Activated T-cell treated with anti-CD3 and anti-CD28 coated beads for 24 hours (primary cell): ENCODE measurements around the gene UPK3A.
"Not testable (repeated sequence)": the region's sequence is repeated elsewhere in the genome, so short reads cannot be mapped to it uniquely, and the experiment has no call there.

Experiments used
- DNase-seq: peaks from one replicate; pipeline ENCODE4 v3.0.0-alpha.2; 2020; ENCODE audit warnings: low read depth

Gene UPK3A

GRCh38 chr22:45281010-45281409, 3.7 kb upstream of the UPK3A start:
- no peak for DNase-seq

- DNase-seq = no peak
Measured at GRCh38 chr22:45285263-45286058, 712 bp downstream of the UPK3A start.

DNA sequence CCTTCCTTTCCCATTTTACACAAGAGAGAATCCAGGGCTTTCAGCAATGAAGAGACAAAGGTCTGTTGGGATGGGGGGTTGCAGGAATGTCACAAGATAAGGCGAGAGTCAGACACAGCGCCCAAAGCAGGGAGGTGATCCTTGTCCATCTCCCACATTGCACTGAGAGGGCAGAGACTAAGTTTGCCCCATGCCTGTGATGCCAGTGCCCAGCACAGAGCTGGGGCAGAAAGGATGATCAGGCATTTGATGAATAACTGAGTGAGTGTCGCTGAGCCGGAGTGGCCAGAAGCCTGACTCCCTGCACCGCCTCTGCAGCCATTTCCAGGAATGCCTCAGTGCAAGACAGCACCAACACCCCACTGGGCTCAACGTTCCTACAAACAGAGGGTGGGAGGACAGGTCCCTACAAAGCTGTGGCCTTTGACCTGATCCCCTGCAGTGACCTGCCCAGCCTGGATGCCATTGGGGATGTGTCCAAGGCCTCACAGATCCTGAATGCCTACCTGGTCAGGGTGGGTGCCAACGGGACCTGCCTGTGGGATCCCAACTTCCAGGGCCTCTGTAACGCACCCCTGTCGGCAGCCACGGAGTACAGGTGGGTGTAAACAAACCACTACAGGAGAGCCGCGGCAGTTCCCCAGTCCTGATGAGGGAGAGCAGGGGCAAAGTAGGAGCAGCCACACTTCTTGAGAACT, 2.3 kb downstream of the UPK3A start:
- no peak for DNase-seq

- no peak for DNase-seq
Measured at GRCh38 chr22:45290410-45290936, 5.7 kb downstream of the UPK3A start.

GRCh38 chr22:45291061-45291930, 6.5 kb downstream of the UPK3A start:
- DNase-seq = no peak

GRCh38 chr22:45291931-45292290, 7.2 kb downstream of the UPK3A start:
- no peak for DNase-seq

GRCh38 chr22:45292731-45293442, 8.1 kb downstream of the UPK3A start:
- DNase-seq = no peak

DNA sequence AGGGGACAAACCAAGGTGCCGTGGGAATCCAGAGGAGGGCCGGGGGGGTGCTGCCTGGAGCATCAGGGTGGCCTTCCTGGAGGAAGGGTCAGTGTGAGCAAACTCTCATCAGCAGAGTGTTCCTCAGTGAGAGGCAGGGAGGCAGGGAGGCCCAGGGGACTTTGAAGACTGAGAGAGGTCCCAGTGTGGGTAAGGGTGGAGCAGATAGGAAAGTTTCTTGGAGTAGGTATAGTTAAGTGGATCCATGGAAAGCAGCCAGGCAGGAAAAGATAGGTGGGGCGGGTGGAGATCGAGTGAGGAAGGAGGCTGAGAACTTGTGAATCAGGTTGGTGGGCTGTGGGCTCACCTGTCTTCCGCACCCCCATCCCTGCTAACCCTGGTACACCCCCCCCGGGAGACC, 9.3 kb downstream of the UPK3A start:
- DNase-seq = no peak

GRCh38 chr22:45295004-45295403, 10.3 kb downstream of the UPK3A start:
- DNase-seq = not testable (repeated sequence)

DNA sequence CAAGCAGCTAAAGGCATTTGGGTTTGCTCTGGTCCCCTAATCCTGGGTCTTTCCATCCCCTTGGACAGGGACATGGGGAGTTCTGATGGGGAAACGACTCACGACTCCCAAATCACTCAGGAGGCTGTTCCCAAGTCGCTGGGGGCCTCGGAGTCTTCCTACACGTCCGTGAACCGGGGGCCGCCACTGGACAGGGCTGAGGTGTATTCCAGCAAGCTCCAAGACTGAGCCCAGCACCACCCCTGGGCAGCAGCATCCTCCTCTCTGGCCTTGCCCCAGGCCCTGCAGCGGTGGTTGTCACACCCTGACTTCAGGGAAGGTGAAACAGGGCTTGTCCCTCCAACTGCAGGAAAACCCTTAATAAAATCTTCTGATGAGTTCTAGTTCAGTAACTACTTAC, 10.7 kb downstream of the UPK3A start:
- no peak for DNase-seq

DNA sequence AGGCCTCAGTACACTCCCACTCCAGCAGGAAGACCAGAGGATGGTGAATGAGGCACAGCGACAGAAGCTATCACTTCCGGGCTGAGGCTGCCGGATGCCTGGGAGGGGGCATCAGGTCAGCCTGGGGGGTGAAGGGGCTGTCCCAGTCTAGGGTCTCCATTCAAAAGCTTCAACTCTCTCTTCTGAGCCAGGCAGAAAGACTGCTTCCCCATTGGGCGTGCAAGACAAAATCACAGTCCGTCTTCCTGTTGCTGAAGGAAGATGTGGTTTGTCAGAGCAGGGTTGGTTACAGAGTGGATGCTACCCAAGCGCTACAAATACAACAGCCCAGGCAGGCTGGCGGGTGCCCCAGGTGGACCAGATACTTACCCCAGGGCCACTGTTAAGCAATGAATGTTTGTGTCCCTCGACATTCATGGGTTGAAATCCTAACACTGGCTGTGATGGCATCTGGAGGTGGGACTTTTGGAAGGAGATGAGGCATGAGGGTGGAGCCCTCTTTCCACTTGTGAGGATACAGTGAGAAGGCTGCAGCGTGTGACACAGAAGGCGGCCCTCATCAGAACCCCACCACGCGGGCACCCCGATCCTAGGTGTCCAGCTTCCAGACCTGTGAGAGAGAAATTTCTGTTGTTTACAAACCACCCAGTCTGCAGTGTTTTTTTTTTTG, 12.0 kb downstream of the UPK3A start:
- DNase-seq = no peak

DNA sequence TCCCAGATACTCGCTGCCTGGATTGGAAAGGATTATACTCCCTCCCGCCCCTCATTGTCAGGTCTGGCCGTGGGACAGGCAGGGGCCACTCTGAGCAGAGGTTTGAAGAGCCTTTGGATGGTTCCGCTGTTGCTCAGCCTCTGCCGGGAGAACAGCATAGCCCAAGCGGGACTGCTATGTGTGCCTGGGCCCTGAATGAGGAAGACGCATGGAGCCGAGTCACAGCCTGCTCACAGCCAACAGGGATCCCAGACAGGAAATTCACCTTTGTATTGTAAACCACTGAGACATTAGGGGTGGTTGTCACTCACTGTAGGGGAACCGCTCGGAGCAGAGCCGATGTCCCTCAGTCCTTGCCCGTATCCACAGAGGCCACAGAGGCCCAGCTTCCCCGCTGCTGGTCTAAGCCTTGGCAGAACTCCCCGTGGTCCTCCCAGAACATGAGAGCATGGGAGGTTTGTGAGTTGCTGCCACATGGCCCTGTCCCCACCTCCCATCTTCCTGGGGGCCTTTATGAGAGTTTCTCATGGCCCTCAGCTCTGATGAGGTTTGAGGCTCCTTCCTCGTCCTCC, 14.3 kb downstream of the UPK3A start:
- no peak for DNase-seq

DNA sequence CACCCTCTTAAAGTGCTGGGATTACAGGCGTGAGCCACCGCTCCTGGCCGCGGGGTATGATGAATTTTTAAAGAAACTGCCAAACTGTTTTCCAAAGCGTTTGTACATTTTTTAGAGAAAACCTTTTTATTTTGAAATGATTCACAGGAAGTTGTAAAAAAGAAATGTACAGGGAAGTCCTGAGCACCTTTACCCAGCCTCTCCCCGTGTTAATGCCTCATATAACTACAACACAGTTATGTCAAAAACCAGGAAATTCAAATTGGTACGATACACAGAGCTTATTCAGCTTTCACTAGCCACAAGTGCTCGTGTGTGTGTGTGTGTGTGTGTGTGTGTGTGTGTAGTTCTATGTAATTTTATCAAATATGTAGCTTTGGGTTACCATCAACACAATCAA, 18.0 kb downstream of the UPK3A start:
- no peak for DNase-seq

DNA sequence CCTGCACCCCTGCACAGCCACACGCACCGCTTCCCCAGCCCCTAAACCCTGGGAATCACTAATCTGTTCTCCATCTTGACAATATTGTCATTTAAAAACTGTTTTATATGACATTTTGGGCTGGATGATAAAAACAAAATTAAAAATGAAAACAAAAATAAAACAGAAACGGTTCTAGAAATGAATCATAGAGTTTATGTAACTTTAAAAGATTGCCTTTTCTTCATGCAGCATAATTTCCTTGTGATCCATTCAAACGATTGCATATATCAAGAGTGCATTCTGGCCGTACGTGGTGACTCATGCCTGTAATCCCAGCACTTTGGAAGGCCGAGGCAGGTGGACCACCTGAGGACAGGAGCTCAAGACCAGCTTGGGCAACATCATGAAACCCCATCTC, 18.4 kb downstream of the UPK3A start:
- no peak for DNase-seq

GRCh38 chr22:45304971-45305370, 20.2 kb downstream of the UPK3A start:
- no peak for DNase-seq

DNA sequence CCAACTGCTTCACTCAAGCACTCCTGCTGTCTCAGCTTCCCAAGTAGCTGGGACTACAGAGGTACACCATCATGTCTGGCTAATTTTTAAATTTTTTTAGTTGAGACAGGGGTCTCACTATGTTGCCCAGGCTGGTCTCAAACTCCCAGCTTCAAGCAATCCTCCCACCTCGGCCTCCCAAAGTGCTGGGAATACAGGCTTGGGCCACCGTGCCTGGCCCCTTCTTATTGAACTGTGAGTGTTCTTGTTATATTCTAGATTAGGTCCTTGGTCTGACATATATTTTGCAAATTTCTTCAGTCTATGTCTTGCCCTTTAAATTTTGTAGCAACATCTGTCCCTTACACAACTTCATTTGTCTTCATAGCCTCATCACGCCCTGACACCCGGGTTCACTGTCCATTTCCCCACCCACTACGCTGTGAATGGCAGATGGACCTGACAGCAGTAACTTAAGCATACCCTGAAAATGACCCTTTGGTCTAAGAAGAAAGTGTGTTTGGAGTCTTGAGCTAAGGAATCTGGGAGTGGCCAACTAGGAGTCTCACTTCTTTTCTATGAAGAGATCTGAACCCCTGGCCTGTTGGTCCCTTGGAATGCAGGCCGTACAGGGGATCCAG, 20.8 kb downstream of the UPK3A start:
- DNase-seq = no peak

GRCh38 chr22:45306139-45306538, 21.4 kb downstream of the UPK3A start:
- no peak for DNase-seq

GRCh38 chr22:45308391-45308956, 23.7 kb downstream of the UPK3A start:
- DNase-seq = no peak

DNA sequence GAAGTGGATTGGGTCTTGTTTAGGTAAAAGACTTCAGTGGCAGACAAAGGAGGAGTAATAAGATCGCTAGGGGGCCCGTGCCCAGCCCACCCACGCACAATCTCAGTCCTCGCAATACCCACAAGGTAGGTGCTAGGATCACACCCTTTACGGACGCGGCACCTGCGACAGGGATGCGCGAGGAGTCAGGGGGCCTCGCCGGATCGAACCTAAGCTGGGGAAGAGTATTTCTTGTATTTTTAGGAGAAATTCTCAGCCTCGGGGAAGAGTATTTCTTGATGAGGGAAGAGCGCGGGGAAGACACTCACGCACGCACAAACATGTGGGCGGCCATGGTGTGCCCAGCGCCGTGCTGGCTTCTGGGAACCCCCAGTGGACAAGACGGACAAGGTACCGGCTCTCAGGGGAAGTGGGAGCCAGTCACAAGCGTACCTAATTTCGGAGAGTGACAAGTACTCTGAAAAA, 24.2 kb downstream of the UPK3A start:
- no peak for DNase-seq
